Hindlimb muscle (tissue), 1 donor: ENCODE results near the gene BCAS4. TPM values are rescaled to one million over a fixed set of nuclear protein-coding genes. Genes with fewer than 3 reads are reported as not detected.

ENCODE experiments used
- DNase-seq: peaks from one replicate; pipeline ENCODE4 v3.0.0-alpha.2; 2013
- polyA plus RNA-seq: library from polyadenylated mRNA; unstranded; fragments of 120-200 nt; gene quantifications from one replicate; pipeline ENCODE4 v1.2.1, GENCODE V29; 2013; ENCODE audit not compliant: insufficient read length

Gene BCAS4
- polyA plus RNA-seq, 1 donor: 4.0 TPM

DNA sequence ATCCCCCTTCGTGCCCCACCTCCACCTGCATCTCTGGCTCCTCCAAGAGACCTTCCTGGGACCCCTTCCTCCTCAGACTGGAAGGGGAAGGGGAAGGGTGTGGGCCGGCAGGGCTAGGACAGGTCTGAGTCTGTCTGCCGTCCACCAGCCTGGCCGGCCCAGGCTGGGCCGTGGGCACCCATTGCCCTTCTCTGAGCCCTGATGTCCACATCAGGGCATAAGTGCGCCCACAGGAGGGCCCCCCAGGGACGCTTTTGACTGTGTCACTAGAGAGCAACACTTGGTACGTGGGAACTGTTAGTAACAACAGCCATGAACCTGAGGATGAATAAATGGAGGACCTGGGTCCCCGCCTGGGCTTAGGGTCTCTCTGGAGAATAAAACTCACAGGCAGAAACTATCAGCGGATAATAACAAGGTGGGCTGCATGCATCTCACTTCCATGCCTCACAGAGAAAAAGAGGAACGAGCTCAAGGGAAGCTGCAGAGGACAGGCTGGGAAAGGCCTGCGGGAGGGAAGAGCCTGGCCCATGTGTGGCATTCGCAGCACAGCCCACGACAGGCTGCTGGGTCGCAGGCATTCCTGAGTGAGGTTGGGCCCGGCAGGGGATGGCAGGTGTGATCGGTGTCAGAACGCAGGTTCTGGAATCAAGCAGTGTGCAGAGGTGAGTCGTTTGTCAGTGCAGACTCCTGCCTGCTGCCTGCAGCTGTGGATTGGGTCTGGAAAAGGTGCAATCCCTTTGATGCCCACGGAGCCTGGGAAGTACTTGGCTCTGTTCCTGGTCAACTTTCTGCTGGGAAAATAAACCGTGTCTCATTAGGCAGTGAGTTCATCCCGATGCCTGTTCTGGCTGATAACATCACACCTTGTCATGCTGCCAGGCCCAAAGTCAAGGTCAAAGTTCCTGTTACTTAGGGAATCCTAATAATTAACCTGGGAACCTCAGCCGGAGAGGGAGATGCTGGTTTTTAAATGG is 60.9 kb downstream of the BCAS4 start:
- no peak for DNase-seq

DNA sequence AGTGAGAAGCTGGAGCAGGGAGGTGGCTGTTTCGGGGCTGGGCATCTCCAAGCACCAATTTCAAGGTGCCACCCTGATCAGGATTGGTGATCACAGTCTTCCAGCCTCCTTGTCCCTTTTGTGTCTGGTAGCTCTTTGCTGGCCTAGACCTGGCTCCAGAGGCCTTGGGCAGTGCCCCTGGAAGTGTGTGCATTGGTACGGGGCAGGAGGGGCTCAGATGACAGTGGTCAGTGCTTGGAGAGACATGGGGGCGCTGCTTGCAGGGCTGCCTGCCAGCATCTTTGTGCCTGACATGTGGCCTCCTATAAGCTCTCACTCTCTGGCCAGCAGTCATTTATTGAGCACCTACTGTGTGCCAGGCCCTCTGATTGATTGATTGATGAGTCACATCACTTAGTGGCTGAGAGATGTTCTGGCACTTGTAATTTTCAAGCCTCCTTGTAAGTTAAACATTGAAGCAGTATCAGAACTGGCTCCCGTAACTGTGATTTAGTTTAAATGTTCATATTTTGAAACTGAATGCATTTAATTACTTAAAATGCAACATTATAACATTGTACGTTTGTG is 61.7 kb downstream of the BCAS4 start:
- DNase-seq: no peak

DNA sequence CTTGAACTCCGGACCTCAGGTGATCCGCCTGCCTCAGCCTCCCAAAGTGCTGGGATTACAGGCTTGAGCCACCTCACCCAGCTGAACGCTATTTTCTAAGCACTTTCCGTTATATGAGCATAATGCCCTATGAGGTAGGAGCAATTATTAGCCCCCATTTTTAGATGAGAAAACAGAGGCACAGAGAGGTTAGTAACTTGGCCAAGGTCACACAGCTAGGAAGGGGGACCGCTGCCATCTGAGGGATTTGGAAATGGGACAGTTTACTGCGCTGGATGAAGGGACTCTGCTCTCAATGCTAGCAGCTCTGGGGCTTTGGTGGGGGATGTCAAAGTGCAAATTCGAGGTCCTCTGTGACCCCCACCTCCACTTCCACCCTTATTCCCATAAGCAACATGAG is 62.5 kb downstream of the BCAS4 start:
- DNase-seq: no peak

DNA sequence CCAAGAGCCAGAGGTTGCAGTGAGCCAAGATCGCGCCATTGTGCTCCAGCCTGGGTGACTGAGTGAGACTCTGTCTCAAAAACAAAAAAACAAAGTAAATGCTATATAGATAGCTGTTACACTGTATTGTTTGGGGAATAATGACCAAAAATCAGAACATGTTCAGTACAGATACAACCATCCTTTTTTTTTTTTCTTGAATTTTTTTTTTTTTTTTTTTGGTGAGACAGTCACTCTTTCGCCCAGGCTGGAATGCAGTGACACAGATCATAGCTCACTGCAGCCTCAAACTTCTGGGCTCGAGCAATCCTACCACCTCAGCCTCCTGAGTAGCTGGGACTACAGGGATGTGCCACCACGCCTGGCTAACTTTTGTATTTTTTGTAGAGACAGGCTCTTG is 63.7 kb downstream of the BCAS4 start:
- no peak for DNase-seq

DNA sequence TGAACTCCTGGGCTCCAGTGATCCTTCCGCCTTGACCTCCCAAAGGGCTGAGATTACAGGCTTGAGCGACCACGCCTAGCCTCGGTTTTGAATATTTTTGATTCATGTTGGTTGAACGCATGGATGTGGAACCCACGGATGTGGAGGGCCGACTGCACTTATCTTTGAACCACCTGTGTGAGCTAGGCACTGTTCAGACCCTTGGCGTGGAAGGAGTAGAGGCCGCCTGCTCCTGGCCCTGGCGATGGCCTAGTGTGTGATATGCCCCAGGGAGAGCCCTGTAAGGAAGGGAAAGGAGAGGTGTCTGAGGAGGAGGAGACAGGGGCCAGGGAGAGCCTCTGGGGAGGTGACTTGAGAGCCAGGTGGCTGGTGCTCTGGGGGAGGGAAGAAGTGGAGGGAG is 64.3 kb downstream of the BCAS4 start:
- no peak for DNase-seq

DNA sequence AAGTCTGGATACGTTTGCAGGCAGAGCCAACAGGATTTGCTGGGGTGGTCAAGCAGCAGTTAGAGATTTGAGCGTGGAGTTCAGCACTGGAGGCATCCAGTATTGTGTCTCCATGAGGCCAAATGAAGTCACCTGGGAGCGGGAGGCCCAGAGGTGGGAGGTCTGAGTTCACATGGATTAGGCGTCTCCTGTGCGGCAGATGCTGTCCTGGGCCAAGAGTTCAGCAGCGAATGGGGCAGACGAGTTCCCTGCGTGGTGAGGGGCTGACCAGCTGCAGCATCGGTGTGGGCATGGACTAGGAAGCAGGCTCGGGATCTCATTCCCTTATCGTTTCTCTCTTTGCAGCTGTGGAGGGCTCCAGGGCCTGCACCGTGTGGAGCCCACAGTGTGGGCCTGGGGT is 66.2 kb downstream of the BCAS4 start:
- no peak for DNase-seq

DNA sequence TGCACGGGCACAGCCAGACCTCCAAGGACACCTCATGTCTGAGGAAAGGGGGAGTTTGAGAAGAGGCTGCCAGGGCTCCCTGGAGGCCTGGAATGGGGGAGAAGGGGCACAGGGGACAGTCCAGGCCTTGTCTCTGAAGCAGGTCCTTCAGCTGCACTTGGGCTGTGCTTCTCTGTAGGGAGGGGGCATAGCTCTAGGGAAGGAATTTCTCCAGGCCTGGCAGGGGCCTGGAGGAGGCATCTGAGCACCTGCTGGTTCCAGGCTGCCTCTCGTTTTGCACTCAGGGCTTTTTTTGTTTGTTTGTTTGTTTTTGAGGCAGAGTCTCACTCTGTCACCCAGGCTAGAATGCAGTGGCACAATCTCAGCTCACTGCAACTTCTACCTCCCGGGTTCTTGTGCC is 67.7 kb downstream of the BCAS4 start:
- no peak for DNase-seq

DNA sequence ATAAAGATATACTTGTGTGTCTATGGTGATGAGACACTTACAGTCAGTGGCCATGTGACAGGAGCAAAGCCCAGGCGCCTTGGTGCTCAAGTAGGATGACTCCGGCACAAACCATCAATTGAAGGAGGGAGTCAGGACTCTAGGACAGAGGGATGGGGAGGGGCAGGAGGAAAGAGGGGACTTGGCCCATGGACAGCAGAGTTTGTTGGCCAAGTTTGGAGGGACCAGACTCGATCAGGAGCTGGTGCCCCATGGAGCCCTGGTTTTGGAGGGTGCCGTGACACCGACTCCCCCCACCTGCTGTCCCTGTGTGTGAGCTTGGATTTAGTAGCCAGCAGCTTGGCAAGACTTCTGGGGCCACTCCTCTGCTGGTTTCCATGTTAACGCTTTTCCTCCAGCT is 70.3 kb downstream of the BCAS4 start:
- no peak for DNase-seq

DNA sequence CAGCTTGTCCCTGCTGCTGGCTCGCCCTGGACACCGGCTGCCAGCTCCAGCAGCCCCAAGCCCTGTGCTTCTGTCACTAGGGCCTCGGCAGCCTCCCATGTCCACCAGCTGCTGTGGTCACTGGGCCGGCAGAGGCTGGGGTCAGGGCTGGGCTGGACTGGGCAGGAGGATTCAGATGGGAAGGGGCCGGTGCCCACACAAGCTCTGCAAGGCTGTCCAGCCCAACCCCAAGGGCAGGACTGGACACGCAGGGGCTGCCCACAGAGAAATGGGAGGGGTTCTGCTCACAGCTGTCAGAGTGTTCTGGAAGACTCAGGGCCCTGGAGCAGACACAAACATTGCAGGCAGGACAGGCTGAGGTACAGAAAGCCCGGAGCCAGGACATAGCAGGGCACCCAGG is 70.7 kb downstream of the BCAS4 start:
- DNase-seq: no peak

DNA sequence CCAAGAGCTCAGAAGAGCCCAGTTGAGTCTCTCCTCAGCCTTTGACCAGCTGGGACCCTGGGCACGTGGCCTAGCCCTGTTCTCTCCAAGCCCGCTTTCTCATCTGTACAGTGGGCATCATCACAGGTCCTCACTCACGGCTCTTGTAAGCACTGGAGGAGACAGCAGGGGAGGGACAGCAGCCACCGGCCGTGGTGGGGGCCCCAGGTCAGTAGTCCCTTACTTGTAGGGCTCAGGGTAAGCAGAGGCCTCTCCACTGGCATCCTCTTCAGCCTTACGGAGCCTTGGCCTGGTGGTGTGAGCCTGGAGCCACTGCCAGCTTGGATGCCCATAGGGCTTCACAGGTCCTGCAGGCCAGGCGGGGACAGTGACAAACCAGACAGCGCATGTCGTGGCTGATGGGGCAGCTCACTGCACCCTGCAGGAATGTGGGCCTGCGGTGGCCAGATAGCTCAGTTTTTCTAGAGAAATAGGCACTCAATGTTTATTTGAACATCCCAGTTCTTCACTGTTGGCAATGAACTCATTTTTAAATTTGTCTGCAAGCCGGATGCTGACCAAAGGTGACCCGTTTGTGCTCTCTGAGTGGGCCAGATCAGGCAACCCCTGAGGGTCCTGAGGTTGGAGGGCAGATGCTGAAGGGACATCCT is 71.3 kb downstream of the BCAS4 start:
- DNase-seq: no peak

DNA sequence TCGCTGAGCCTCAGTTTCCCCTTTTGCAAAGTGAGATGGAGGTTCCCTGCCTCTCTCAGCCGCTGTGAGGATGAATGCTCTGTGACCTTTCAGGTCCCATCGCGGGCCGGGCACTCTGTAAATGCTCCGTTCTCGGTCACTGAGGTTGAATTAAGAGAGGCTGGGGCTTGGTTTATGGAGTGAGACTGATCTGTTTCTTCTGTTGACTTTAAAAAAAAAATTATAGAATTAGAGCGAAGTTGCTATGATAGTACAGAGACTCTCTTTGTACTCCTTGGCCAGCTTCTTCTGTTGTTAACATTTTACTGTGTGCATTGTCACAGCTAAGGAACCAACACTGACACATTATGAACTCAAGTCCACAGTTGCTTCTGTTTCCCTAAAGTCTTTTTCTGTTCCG is 72.0 kb downstream of the BCAS4 start:
- no peak for DNase-seq

DNA sequence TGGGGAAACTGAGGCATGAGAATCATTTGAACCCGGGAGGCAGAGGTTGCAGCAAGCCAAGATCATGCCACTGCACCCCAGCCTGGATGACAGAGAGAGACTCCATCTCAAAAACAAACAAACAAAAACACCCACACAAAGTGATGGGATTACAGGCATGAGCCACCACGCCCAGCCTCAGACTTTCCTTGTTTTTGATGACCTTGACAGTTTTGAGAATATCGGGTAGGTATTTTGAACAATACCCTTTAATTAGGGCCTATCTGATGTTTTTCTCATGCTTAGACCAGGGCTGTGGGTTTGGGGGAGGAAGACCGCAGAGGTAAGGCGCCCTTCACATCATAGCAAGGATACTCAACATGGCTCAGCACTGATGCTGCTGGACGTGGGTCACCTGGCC is 72.9 kb downstream of the BCAS4 start:
- DNase-seq: no peak

DNA sequence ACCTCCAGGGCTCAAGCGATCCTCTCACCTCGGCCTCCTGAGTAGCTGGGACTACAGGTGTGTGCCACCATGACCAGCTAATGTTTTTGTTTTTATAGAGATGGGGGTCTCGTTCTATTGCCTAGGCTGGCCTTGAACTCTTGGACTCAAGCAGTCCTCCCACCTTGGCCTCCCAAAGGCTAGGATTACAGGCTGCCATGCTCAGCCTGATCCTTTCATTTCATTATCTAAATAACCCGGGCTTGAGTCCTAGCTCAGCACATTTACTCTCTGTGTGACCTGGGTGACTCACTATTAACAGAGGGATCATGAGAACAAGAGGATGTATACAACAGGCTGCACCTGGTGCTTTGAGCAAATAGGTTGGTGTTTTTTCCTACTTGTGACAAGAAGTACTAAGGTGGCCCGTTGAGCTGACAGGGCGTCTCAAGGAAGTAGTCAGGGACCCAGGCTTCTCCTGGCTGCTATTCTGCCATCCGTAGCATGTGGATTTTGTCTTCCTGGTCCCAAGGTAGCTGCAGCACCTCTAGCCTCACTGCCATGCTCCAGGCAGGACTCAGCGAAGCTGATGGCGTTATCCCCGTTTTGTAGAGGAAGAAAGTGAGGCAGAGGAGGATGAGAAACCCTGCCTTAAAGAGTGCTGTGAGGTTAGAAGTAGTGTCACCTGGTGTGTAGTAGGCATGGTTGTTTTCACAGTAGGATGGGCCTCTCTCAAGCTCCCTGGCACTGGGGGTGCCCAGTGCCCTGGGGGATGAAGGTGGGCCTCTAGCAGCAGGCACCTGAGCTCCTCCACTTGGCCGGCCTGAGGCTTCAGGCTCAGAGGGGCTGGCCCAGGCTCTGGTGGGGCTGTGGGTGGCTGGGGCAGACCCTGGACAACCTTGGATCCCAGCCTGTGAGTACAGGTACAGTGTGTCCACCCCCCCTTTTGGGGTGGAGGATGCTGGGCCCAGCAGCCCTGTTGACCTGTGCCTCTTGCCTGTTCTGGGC is 73.9 kb downstream of the BCAS4 start:
- no peak for DNase-seq

DNA sequence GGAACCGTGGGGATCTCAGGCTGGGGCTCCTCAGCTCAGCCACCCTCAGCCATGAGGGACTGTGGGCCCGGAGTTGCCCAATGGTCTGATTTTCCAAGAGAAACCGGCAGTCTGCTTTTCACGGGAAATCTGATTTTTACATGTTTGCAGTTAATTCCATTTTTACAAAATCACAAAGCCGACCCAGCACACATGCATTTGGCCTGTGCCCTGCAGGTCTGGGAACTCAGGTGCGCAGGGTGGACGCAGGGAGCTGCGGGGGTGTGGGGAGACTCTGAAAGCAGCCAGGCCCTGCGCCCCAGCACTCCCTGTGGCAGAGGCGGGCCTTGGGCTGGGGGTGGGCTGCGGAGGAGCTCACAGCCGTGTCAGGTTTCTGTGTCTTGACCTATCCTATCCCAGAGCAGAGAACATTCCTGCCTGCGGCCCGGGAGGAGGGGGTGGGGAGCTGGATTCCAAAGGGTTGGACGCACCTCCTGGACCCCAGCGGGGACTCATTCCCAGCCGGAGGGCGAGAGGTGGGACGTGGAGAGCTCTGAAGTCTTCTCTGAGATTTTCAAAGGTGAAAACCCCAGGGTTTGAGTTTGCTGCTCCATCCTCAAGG is 75.8 kb downstream of the BCAS4 start:
- peak; percentile 27 for DNase-seq

DNA sequence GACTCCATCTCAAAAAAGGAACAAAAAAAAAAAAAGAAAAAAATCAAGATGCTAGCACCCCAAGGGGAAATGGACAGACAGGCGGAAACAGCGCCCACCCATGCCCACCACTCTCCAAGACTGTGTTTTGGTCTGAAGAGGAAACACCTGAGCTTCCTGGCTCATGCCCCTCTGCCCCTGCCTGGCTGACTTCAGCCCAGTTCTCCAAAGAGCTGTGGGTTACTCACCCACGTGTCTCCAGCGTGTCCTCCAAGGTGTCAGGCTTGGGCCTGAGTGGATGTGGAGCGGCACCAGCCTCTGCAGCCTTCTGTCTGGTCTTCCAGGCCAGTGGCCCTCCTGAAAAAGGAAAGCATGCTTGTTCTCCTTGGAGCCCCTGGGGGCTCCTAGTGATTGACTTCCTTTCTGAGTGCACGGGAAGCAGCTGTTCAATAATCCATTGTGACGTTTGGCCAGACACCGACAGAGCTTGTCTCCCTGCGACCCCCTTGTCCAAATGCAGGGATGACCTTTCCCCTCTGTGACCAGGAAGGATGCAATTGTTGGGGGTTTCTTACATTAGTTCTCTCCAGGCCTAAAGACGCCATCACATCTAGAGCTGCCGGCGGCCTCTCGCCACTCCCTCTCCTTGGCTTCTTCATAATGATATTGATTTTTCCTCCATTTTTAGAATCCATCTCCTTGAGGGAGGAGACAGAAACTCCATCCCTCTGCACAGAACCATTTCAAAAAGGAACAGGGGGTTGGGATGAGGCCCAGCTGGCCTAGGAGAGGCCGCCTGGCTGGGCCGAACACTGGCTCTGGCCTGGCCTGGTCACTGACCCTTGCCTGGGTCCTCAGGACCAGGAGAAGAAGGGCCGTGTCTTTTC is 77.9 kb downstream of the BCAS4 start:
- DNase-seq: no peak

DNA sequence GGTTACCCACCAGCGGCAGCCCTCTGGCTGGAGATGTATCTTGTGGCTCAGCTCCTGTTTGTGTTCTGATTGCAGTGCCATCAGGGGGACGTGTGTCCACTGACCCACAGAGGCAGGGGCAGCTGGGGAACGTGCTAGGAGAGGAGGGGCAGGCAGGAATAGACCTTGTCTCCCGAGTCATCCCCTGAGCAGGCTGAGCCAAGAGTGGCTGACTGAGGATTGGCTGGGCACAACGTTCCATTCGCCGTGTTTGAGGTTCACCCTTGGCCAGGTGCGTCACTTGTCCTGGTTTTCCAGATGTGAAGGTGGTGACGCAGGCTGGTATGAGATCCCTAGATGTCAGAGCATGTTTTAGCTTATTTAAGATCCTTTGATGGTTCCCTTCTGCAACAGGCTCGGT is 78.7 kb downstream of the BCAS4 start:
- no peak for DNase-seq

DNA sequence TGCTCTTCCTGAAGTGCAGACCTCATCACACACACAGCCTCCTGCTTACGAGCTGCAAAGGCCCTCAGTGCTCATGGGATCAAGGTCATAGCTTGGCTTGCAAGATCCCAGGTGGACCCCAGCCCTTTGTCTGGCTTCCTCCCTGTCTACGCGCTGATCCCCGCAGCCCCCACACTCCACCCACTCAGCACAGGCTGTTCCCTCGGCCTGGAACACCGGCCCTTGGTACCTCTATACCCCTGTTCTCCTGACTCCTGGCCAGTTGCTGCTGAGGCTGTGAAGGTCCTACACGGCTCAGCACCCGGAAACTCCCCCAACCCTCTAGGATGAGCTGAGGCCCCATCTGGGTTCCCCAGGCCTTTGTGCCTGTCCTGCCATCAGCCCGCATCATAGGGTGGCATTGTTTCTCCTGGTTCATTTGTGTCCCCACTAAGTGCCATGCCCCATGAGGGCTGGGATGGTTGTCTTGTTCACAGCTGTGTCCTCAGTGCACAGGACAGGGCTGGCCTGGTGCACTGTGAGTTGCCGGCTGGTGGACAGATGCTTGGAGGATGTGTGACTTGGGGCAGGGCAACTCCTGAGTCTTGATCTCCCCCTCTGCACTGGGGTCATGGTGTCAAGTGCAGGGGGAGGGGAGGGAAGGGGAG is 79.4 kb downstream of the BCAS4 start:
- DNase-seq: no peak

DNA sequence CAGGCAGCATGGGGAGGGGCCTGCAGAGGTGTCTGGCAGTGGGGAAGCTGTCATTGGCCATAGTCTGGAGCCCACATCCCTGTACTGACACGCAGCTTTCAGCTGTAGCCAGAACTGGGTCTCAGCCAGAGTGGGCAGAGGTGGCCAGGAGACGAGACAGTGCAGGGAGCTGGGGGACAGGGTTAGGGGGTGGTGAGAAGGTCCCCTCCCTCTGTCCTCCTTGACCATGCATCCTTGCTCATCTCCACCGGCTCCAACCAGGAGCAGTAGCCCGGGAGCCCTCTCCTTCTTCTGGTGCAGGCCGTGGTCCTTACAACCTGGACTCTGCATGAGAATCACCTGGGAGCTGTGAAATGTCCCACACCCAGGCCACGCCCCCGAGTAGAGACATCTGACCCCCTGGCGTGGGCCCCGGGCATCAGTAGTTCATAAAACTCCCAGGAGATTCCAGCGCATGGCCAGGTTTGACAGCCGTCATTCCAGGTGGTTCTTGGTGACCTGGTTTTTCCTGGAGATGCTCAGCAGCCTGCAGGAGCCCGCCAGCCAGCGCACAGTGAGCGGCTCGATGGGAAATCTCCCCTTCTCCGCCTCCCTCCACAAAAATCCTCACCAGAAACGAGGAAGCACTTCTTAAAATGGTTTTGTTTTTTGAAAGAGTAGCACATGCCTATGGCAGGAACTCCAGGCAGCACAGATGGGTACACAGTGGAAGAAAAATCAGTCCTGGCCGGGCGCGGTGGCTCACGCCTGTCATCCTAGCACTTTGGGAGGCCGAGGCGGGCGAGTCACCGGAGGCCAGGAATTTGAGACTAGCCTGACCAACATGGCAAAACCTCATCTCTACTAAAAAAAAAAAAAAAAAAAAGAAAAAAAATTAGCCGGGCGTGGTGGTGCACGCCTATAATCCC is 80.2 kb downstream of the BCAS4 start:
- DNase-seq: no peak

DNA sequence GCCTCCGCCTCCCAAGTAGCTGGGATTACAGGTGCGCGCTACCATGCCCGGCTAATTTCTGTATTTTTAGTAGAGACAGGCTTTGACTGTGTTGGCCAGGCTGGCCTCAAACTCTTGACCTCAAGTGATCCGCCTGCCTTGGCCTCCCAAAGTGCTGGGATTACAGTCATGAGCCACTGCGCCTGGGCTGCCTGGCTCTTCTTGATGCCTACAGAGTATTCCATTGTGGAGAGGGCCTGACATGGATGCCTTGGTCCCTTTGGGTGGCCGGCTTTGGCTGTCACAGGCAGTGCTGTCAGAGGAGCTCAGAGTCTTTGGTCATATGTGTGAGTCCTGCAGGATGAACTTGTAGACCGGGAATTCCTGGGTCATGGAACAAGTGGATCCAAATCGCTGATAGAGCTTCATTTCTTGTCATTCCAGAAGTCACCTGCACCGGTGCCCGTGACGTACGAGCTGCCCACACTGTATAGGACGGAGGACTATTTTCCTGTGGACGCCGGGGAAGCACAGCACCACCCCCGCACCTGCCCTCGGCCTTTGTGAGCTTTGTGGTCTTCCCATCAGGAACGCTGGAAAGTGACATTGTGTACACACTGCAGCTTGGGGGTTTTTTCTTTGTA is 81.3 kb downstream of the BCAS4 start:
- no peak for DNase-seq
